Esophagus (tissue), 2 donors: ENCODE data around the gene CHD5. TPM values are rescaled to one million over a fixed set of nuclear protein-coding genes. Genes with fewer than 3 reads are reported as not detected.

Experiments used
- H3K27ac ChIP-seq, 2 donors: one replicate each; pipeline ENCODE4 v1.5.1; 2013; ENCODE audit warnings: low read depth in 2 of 2, mild to moderate bottlenecking in 2 of 2, inconsistent platforms in 1 of 2, low read length in 1 of 2, moderate library complexity in 1 of 2
- H3K27me3 ChIP-seq, 2 donors: one replicate each; pipeline ENCODE4 v1.6.1; 2013; ENCODE audit warnings: low read length in 2 of 2, control low read depth in 1 of 2, mild to moderate bottlenecking in 1 of 2; ENCODE audit not compliant: insufficient read depth in 2 of 2, control insufficient read depth in 1 of 2
- H3K36me3 ChIP-seq, 2 donors: one replicate each; pipeline ENCODE4 v1.6.1; 2013; ENCODE audit warnings: low read length in 1 of 2; ENCODE audit not compliant: control insufficient read depth in 2 of 2, insufficient read depth in 2 of 2
- H3K4me1 ChIP-seq, 2 donors: one replicate each; pipeline ENCODE4 v1.6.1; 2013; ENCODE audit warnings: low read length in 1 of 2; ENCODE audit not compliant: control insufficient read depth in 2 of 2, insufficient read depth in 2 of 2
- H3K4me3 ChIP-seq, 2 donors: one replicate each; pipeline ENCODE4 v1.5.1; 2013; ENCODE audit warnings: low read length in 2 of 2, mild to moderate bottlenecking in 2 of 2, low read depth in 1 of 2, moderate library complexity in 1 of 2
- H3K9me3 ChIP-seq, 2 donors: one replicate each; pipeline ENCODE4 v1.6.1; 2013; ENCODE audit warnings: mild to moderate bottlenecking in 2 of 2, low read depth in 1 of 2, low read length in 1 of 2, moderate library complexity in 1 of 2; ENCODE audit not compliant: control insufficient read depth in 2 of 2, insufficient read depth in 1 of 2
- WGBS, 2 donors: extraction: QIAGEN DNeasy Blood & Tissue Kit; methylation state at CpG; one replicate each; pipeline ENCODE4 v1.1.7; 2013; 5-methylcytosine and 5-hydroxymethylcytosine counted together
- polyA plus RNA-seq, 2 donors: library from polyadenylated mRNA; stranded (reverse); fragments of 200-250 nt; gene quantifications; one replicate each; pipeline ENCODE4 v1.2.3, GENCODE V29; 2013
- donor health status: healthy with polysubstance abuse.
- donor health status: Bipolar disorder and iron deficiency.

The CHD5 gene
- polyA plus RNA-seq, 2 donors = 0.16 to 0.26 TPM

DNA sequence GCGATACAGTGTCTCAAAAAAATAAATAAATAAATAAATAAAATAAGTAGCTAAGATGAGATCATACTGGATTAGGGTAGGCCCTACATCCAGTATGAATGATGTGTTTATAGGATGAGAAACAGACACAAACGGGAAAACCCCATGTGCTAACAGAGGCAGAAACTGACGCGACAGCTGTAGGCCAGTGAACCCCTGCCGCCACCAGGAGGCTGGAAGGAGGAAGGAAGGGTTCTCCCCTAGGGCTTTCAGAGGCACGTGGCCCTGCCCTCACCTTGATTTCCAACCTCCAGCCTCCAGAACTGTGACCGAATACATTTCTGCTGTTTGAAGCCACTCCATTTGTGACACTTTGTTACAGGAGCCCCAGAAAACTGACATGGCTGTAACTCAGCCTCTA is 38.5 kb downstream of the CHD5 start:
- no peaks in the 10 kb centered on the region for H3K27me3 ChIP-seq
- no peak overlapping the region for H3K4me3 ChIP-seq
- no peaks in the 10 kb centered on the region for H3K9me3 ChIP-seq
- H3K4me1 ChIP-seq = no peaks in the 10 kb centered on the region
- H3K27ac ChIP-seq = no peak overlapping the region
- H3K36me3 ChIP-seq = no peaks in the 10 kb centered on the region
- 34 to 42% methylated on average over 7 of the region's 7 CpGs for WGBS, 2 donors

DNA sequence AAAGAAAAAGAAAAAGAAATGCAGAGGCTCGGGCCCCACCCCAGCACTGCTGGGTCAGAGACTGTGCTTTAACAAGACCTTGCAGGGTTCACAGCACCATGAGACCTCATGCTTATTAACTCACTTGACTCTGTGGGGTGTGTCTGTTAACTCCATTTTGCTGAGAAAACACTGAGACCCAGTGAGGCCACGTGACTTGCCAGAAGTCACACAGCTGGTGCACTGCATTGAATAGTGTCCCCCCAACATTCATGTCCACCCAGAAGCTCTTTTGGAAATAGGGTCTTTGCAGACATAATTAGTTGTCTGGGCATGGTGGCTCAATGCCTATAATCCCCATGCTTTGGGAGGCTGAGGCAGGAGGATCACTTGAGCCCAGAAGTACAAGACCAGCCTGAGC is 39.7 kb downstream of the CHD5 start:
- WGBS, 2 donors = 78 to 83% methylated on average over 2 of the region's 2 CpGs
- Histone ChIP-seq H3K36me3 (no peaks in the 10 kb centered on the region), H3K27me3 (no peaks in the 10 kb centered on the region), H3K4me1 (no peaks in the 10 kb centered on the region), H3K27ac (no peak overlapping the region), H3K9me3 (no peaks in the 10 kb centered on the region), H3K4me3 (no peak overlapping the region)

DNA sequence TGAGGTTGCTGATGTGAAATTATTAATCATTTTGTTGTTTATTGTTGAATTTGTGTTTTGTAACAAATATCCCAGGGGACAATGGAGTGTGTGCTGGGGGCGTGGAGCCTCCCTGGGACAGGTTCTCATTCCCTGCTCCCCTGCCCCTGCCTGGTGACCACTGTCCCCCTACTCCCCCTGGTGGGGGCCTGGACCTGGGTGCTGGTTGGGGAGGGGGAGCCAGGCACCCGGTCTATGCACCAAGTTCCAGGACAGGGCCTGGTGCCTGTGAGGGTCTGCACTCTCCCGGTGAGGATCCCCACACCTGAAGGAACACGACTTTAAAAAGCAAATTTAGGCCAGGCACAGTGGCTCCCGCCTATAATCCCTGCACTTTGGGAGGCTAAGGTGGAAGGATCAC is 42.4 kb downstream of the CHD5 start:
- no peaks in the 10 kb centered on the region for H3K27me3 ChIP-seq
- H3K4me1 ChIP-seq = no peaks in the 10 kb centered on the region
- no peak overlapping the region for H3K27ac ChIP-seq
- 70 to 74% methylated on average over 5 of the region's 5 CpGs for WGBS, 2 donors
- no peak overlapping the region for H3K4me3 ChIP-seq
- no peaks in the 10 kb centered on the region for H3K9me3 ChIP-seq
- peaks cover 0 to 2% of the 10 kb centered on the region in 2 donors for H3K36me3 ChIP-seq

DNA sequence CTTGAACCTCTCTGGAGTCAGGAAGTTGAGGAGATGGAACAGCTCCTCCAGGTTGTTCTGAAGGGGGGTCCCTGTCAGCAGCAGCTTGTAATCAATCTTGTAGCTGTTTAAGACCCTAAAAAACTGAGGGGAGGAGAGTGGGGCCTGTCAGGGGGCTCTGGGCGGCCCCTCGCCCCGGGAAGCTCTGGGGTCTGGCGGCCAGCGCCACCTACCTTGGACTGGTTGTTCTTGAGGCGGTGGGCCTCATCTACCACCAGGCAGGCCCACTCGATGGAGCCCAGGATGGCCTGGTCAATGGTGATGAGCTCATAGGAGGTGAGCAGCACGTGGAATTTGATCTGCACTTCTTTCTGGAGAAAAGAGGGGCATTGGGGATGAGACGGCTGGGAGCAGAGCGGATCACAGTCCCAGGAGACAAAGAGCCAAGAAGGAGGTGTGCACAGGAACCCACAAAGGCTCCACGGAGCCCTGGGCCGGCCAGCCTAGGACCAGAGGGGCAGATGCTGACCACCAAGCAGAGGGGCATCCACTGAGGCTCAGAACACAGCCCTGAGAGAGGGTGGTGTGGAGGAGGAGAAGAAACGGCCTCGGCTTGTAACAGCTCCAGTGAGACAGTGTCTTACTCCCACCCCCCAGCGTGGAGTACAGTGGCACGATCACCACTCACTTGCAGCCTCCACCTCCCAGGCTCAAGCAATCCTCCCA is 43.5 kb downstream of the CHD5 start:
- H3K9me3 ChIP-seq = no peaks in the 10 kb centered on the region
- no peaks in the 10 kb centered on the region for H3K27me3 ChIP-seq
- H3K4me3 ChIP-seq = no peak overlapping the region
- H3K36me3 ChIP-seq = peaks cover 0 to 2% of the 10 kb centered on the region in 2 donors
- 85 to 87% methylated on average over 16 of the region's 16 CpGs for WGBS, 2 donors
- H3K4me1 ChIP-seq = no peaks in the 10 kb centered on the region
- no peak overlapping the region for H3K27ac ChIP-seq

DNA sequence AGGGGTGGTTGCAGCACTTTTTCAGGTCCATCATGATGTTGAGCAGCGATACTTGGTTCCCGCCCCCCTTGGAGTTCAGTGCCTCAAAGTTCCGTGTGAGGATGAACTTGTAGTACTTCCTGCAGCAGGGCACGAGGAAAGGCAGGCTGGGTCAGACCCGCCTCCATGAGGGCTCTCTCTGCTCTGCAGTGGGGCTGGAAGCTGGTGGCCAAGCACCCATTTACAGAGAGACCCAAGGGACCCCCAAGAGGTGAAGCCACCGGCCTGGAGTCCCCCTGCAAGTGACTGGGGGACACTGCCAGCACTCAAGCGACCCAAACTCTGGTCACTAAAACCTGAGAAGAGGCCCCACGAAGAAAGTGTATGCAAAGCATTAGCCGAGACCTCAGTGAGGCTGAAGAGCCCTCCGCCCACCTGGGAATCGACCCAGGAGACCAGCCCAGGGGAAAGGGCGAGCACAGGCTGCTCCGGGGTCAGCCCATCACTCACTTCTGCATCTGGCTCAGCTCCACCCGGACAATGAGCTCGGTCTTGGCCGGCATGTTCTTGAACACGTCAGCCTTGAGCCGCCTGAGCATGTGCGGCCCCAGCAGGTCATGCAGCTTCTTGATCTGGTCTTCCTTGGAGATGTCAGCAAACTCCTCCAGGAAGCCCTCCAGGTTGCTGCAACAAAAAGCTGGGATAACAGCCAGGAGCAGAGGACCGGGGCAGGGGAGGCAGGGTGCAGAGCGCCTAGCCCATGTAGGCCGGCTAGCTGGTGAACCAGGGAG is 45.2 kb downstream of the CHD5 start:
- 78% methylated on average over 22 of the region's 22 CpGs for WGBS, 2 donors
- Histone ChIP-seq H3K9me3 (no peaks in the 10 kb centered on the region), H3K4me3 (no peak overlapping the region), H3K27ac (no peak overlapping the region), H3K36me3 (peaks cover 0 to 2% of the 10 kb centered on the region in 2 donors), H3K27me3 (no peaks in the 10 kb centered on the region), H3K4me1 (no peaks in the 10 kb centered on the region)

DNA sequence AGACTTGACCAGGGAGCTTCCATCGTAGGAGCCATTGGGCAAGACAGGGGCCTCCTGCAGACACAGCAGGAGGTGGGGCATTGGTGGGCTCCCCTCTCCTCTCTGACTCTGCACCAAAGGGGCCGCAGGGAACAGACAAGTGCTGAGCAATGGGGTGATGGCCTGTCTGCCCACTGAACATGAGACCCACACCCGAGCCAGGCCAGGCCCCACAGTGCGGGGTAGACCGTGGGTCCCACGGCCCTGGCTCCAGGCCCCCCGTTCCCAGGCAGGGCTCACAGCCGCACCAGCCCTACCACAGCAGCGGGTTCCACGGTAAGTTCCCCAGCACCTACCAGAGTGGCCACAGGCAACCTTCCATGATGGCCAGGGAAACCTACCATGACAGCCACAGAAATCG is 45.9 kb downstream of the CHD5 start:
- WGBS, 2 donors = 93% methylated on average over 11 of the region's 11 CpGs

DNA sequence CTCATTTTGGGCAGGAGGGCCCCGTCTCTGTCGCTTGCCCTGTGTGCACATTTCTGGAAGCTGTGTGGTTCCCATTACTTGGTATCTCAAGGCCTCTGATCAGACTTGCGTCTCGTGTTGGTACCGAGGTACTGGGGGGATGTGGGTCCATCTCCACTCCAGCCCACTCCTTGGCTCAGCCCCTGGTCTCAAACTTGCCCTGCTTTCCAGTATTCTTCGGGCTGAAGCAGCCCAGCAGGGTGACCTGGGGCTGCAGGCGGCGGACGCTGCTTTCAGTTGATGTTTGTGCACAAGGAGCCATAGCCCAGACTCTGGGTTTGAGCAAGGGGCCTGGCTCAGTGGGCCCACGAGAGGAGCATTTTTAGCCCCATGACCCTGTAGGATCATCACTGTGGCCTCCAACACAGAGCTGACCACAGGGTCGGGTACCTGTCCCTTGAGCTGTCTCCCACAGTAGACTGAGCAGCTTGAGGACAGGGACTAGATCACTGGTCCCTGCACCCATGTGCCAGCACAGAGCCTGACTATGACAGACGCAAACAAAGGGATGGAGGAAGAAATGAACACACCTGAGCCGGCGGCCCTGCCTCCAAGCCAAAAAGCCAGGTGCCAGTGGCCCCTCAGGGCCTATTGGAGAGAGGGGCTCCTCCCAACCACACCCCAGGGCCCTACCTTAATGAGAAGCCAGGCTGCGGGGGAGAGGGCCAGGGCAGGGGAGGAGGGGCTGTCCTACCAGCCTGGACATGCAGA is 46.8 kb downstream of the CHD5 start:
- Histone ChIP-seq H3K27ac (no peak overlapping the region), H3K4me1 (no peaks in the 10 kb centered on the region), H3K4me3 (no peak overlapping the region), H3K27me3 (no peaks in the 10 kb centered on the region), H3K9me3 (no peaks in the 10 kb centered on the region), H3K36me3 (peaks cover 0 to 2% of the 10 kb centered on the region in 2 donors)
- WGBS, 2 donors = 79 to 84% methylated on average over 15 of the region's 15 CpGs

More for the DNA sequence above, 45.9 kb downstream of the CHD5 start:
- Histone ChIP-seq H3K9me3 (no peaks in the 10 kb centered on the region), H3K4me1 (no peaks in the 10 kb centered on the region), H3K27ac (no peak overlapping the region), H3K36me3 (peaks cover 0 to 2% of the 10 kb centered on the region in 2 donors), H3K27me3 (no peaks in the 10 kb centered on the region), H3K4me3 (no peak overlapping the region)

DNA sequence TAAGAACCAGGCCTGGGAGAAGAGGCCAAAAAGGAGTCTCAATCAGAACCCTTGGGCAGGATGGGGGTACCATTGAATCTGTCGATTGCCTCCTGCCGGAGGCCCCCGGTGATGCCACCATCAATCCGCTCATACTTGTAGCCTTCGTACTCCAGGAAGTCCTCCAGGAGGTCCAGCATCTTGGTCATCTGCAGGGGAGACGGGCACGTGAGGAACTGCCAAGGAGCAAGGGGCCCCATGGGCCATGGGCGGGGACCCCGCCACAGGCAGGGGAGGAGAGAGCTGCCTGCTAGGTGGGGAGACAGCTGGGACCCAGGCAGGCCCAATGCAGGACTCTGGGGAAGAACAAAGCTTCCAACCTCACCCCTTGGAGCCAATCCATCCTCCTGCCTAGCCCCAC is 48.6 kb downstream of the CHD5 start:
- Histone ChIP-seq H3K36me3 (peaks cover 0 to 2% of the 10 kb centered on the region in 2 donors), H3K27ac (no peak overlapping the region), H3K4me3 (no peak overlapping the region), H3K27me3 (no peaks in the 10 kb centered on the region), H3K9me3 (no peaks in the 10 kb centered on the region), H3K4me1 (peaks cover 0 to 4% of the 10 kb centered on the region in 2 donors)
- 85 to 88% methylated on average over 9 of the region's 9 CpGs for WGBS, 2 donors

DNA sequence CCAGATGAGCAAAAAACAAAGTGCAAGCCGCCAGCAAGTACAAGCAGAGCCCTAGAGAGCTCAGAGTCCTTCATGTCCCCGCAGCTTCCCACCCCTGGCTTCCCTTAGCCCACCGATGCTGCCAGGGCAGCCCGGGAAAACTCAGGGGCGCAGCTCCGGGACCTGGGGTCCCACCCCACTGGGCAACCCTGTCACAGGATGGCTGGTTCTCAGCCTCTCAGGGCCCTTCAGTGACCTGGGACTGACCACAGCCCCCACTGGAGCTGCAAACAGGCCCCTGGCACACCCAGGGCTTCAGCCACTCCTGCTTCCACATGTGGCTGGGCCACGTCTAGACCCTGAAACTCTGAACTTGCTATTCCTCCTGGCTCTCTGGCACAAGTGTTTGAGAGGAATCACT is 49.5 kb downstream of the CHD5 start:
- no peaks in the 10 kb centered on the region for H3K9me3 ChIP-seq
- H3K36me3 ChIP-seq = peaks cover 0 to 2% of the 10 kb centered on the region in 2 donors
- peaks cover 0 to 4% of the 10 kb centered on the region in 2 donors for H3K4me1 ChIP-seq
- H3K27me3 ChIP-seq = no peaks in the 10 kb centered on the region
- WGBS, 2 donors = 79% methylated on average over 7 of the region's 7 CpGs
- H3K4me3 ChIP-seq = no peak overlapping the region
- no peak overlapping the region for H3K27ac ChIP-seq
